ENCODE measurements around the gene ADCK1.

Gene ADCK1

GRCh38 chr14:77961847-77962580 lies 162.1 kb downstream of the ADCK1 start:
- DNase-seq, result no peak

GRCh38 chr14:77962731-77963520 lies 163.0 kb downstream of the ADCK1 start:
- no peak for DNase-seq

GRCh38 chr14:77964586-77964985 lies 164.7 kb downstream of the ADCK1 start:
- DNase-seq, result no peak

- no peak for DNase-seq
Observed at GRCh38 chr14:77965050-77965449, 165.1 kb downstream of the ADCK1 start.

- DNase-seq, result peak; percentile 94
Observed at GRCh38 chr14:77965919-77966435, 166.1 kb downstream of the ADCK1 start.

DNA sequence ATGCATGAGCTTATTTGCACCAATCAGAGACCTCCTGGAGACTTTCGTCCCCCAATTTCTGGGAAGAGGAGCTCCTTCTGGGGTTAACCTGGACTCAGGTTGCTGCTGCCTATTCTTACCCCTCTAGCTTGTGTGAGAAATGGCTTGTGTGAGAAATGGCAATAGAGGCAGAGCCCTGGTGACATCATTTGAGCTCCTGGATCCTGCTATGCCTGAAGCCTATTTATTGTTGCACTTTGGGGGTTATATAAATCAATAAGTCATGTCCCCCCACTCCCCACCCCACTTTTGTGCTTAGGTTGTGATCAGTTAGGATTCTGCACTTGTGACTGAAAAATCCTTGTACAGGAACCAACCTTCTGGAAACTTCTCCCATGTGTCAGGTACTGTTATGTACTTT lies 167.2 kb downstream of the ADCK1 start:
- DNase-seq, result no peak

DNA sequence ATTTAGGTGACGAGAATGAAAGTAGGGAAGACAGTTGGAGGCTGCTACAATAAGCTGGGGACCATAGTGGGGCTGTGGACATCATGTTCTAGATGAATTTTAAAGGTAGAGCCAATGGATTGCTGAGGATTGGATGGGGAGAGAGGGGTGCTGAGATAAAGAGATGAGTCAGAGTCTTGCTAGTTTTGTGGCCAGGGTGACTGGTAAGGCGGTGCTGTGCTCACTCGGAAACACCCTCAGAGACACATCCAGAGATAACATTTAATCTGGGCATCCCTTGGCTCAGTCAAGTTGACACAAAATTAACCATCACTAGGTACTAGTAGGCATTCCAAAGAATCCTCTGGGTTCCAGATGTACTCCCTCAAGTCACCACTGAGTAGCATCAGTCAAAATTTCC lies 170.7 kb downstream of the ADCK1 start:
- no peak for DNase-seq

- no peak for DNase-seq
Observed at GRCh38 chr14:77973246-77973645, 173.3 kb downstream of the ADCK1 start.

DNA sequence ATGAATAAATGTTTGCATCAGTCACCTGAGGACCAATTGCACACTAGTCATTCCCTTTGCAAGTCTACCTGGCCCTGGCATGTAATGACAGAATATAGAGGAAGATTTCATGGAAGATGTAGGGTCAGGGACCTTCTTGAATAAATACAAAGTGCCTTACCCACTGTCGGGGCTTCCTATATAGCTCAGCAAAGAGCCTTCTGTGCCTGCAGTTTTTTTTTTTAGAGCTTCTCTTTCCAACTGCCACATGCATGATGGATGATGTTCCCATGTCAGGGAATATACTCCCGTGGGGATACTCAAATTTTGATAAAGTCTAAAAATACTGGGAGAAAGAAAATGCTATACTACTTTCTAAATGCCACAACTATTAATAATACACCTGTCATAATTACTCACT lies 176.7 kb downstream of the ADCK1 start:
- no peak for DNase-seq

DNA sequence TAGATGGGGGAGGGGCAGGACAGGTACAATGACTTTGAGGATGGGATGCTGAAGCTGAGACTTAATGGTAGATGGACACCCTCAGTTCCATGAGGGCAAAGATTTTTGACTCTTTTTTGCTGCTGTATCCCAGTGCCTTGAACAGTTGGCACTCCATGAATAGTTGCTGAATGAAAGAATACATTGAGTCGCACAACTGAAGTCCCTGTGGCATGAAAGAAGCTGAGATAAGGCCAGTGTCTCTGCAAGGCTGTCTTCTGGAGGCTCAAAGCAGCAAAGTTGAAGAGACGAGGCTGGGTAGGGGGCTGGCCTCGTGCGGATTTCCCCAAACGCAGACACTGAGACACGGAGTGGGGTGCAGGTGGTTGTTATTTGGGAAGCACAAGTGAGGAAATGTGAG lies 179.3 kb downstream of the ADCK1 start:
- DNase-seq, result no peak

GRCh38 chr14:77979666-77980351 lies 179.9 kb downstream of the ADCK1 start:
- peak; percentile 94 for DNase-seq

DNA sequence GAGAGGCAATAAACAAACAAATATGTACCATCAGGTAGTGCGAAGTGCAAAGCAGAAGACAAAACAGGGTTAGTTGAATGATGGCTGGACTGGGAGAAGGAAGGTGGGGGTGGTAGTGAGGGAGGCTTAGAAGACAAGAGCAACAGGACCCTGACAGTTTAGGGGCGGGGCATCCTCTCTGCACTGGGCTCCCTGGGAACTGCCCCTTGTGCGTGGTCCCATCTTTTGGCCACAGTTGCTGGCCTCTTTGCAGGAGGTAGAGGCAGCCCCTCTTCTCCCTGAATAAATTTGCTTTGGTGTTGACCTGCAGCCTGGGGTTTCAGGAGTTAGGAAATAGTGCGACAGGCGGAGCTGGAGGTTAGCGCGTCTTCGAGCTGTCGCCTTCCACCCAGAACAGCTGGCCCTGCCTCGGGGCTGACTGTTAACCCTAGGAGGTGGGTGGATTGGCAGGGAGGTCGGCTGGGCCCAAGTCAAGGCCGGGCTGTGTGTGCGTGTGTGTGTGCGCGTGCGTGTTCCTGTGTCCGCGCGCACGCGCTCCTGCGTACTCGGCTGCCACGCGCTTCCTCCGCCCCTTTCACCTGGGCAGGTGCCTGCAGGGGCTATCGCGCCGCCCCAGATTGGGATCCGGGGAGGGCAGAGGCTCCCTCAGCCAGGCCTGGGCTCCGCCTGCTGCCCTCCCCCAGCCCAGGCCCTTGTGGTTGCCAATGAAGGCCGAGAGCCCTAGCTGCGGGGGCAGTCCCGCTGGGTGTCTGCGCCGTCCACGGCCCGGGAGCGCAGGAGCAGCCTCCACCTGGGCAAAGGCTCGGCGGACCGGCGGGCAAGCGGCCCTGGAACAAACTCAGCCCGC lies 180.8 kb downstream of the ADCK1 start:
- DNase-seq, result peak; percentile 92
